HG02678 (cell line): ENCODE data around the gene TSSK6.

Source experiments
- ATAC-seq: cut with Tn5 transposase; IDR thresholded peaks from one replicate; pipeline ENCODE4 v1.9.1; 2021; ENCODE audit warnings: mild to moderate bottlenecking, moderate library complexity; ENCODE audit not compliant: unreplicated experiment

TSSK6 gene

DNA sequence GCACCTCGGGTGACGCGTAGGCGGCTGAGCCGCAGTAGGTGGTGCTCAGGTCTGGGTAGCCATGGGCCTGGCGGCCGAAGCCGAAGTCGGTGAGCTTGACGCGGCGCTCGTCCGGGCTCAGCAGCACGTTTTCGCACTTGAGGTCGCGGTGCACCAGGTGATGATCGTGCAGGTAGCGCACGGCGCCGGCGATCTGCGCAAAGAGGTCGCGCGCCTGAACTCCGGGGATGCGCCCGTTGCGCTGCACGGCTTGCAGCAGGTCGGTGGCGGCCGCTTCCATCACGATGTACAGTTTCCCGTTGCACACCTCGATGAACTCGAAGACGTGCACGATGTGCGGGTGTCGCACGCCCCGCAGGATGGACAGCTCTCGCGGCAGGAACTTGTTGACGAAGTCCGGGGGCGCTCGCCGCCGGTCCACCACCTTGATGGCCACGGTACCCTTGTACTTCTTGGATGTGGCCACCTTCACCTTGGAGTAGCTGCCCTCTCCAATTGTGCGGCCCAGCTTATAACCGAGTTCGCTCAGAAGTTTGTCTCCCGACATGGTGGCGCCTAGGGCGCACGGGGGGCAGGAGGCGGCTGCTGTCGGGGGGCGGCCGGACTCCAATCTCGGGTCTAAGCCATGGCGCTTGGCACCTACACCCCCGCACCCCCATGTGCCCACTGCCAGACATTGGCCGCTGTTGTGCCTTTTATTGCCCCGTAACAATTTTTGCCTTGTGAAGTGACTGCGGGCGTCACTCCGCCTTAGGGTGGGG, at the start of gene TSSK6:
TSSK6 (minus strand) TSS at position 668 of the 761 bp plus-strand sequence; CDS start at position 547, 121 bp downstream.
- ATAC-seq = no peak

DNA sequence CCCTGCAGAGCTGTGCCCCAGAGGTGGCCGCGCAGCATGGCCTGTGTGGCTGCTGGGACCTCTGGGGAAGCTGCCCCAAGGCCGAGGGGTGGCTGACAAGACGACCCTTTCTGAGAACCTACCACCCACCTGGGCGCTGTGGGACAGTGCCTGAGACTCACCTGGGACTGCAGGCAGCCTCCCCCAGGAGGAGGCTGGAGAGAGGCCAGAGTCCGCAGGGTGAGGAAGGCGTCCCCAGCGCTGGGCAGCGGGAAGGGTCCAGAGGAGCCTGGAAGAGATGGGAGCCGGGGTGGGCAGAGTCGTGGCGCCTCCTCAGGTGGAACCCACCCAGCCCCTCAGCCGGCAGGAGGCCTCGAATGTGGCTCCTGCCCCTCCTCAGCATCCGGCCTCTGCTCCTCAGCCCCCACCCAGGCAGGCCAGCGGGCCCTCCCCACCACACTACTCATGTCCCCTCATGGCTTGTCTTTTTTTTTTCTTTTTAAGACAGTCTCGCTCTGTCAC, 48.0 kb upstream of the TSSK6 start:
- no peak for ATAC-seq

GRCh38 chr19:19562665-19563347, 47.5 kb upstream of the TSSK6 start:
- no peak for ATAC-seq

DNA sequence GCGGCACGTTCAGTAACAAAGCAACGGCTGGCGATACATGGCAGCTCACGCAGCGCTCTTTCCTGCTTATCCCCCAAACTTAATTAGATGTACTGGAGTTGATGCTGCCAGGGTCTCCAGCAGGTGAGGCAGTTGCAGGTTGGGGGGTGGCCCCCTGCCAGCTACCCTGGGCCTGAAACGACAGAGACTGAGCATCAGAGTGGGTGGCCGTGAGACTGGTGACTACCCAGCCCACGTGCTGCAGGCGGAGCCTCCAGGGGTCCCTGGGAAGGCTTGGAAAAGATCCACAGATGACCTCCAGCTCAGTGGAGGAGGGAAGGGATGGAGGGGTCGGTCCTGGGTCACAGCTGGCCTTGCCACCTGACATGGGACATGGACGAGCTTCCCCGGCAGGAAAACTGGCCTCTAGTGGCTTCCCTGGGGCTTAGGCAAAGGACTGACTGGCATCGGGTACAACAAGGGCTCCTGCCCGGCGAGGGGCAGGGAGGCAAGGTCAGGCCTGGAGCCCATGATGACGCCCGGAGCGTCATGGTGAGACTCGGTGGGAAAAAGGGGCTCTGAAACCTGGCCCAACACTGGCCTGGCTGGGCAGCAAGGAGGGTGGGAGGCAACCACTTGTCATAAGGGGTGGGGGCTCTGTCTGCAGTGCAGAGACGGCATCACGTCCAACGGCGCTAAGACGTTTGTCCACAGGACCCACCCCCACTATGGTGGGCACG, 46.8 kb upstream of the TSSK6 start:
- ATAC-seq = no peak

DNA sequence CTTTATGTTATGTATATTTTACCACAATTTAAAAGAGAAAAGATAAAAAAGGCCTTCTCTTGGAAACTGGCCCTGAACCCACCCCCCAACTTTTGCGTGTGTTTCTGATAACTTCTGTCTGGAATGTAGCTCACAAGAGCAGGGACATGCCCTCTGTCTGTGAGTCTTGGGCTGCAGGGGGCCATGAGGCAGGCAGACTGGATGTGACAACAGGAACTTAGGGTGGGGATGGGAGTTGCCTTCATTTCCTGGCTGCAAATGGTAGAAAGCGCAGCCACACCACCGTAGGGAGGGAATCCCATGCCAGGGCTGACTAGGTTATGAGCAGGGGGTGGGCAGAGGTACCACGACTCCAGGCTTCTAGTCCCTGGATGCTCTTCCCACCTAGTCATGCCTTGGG, 44.6 kb upstream of the TSSK6 start:
- ATAC-seq = no peak

- no peak for ATAC-seq
Measured at GRCh38 chr19:19558636-19559035, 43.3 kb upstream of the TSSK6 start.

DNA sequence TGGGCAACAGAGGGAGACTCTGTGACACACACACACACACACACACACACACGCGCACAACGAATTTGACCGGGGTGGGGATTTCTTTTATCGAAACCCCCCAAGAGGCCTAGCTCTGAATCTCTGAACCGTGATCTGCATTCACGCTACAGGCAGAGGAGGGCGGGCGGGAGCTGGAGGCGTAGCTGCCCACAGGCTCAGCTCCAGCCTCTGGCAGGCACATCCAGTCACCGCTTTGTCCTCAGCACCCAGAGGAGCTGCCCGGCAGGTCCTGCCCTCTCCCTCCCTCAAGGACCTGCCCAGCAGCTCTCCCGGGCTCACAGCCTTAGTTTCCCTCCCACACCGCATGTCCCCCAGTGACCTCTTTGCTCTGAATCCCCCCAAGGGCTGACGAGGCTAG, 42.7 kb upstream of the TSSK6 start:
- no peak for ATAC-seq

GRCh38 chr19:19554074-19555023, 39.0 kb upstream of the TSSK6 start:
- ATAC-seq = no peak

GRCh38 chr19:19553670-19554069, 38.3 kb upstream of the TSSK6 start:
- ATAC-seq = no peak

DNA sequence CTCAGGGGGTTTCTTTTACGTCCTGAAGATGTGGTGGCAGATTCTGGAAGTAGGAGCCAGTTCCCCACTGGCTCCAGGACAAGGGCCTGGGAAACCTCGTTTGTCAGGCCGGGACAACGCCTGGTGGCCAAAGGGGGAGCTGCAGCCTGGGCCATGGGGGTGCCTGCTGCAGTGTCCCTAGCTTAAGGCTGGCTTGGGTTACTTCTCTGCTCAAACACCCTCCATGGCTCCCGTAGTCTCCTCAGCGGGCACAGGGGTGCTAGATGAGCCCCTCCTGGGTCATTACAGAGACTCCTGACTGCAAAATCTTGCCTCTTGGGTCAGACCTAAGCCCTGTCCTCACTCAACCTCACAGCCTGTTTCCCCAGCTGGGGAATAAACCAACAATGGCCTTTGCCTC, 37.5 kb upstream of the TSSK6 start:
- no peak for ATAC-seq

DNA sequence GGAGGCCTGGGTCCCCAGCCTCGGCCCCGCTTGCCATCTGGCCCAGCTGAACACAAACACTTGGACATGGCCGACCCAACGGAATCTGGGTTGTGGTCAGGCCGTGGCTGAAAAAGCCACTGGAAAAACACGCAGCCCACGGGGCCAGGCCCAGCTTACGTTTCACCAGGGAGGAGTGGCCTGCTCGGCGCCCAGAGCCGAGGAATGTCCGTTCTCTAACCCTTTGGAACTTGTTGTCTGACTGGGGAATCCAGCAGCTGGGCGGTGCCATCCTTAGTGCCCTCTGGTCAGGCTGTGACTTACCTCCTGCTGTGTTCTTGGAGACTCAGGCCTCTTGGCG, 36.5 kb upstream of the TSSK6 start:
- ATAC-seq = no peak

DNA sequence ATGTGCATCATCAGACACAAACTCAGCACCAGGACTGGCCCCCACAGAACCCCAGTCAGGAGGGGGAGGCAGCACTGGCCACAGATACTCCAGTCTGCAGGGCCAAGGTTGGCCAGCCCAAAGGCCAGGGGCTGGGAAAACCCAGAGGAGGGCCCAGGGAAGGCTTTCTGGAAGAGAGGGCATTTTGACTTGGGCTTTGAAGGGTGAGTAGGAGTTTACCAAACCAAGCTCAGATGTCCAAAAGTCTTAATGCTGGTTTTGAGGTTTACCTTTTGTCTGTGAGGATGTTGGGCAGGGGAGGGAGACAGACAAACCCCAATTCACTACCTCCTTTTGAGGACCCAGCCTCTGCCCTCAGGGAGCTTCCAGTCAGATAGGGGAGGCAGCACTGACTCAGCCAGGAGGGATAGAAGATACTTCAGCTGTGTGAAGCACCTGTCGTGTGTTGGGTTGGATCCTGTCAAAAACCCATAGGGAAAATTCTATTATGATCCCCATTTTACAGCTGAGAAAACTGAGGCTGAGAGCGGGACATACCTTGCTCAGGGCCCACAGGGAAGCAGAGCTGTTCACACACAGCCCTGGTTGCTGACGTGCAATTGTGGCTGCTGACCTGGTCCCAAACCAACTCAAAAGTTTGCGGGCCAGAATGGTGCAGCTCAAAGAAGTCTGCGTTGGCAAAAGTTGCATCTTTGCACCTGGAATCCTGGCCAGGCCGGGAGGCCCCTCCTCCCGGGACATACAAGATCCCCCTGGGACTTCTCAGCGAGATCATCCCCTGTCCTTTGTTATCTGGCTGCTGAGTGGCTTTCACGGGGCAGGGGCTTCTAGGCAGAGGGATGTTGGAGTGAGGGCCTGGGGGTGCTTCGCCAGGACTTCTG, 35.9 kb upstream of the TSSK6 start:
- ATAC-seq = no peak

DNA sequence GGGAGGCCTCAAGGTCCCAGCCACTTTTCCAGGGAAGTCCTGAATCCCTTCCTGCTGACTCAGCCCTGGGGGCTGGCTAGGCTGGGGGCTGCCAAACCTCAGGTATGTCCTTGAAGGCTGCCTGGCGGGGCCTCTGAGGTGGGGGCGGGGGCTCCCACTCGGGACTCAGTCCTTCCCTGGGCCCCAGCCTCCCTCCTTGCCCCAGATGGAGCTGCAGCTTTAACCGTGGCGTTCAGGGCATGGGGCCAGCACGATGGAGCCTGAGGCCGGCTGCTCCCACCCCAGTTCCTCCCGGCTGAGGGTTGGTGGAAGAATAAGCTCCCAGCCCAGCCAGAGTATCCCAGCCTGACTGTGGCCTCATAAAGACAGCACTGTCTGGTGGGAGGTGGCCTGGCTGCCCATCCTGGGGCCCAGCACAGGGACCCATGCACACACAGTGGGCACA, 35.2 kb upstream of the TSSK6 start:
- ATAC-seq = no peak

- no peak for ATAC-seq
Measured at GRCh38 chr19:19549804-19550464, 34.6 kb upstream of the TSSK6 start.

DNA sequence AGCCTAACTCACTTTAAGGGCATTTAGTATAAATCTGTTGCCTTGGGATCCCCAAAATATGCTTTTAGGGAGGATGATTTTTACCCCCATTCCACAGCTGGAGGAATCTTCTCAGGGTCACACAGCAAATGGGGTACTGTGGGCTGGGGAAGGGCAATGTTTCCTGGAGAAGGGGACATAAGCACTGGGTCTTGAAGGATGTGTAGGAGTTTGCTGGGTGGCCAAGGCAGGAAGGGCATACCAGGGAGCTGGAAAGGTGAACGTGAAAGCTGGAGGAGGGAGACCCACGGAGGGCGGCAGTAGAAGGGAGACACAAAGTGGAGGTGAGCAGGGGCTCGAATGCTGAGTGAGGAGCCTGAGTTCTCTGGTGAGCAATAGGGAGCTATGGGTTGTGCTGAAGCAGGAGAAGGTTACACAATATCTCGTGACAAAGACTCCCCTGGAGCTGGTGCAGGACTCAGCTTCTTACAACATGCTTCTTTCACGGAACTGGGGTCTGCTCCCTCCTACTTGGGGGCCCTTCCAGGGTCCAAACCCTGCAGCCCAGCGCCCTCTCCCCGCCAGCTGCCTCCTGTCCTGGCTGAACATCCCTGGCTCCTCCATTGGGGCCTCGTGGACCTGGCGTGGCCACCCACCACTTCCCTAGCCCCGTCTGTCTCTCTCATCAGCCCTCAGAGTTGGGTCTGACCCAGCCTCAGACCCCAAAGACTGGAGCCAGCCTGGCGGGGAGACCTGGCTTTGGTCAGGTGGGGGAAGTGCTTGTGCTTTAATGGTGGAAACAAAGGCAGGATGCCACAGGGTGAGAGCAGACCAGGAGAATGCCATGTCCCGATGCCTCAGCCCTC, 33.8 kb upstream of the TSSK6 start:
- no peak for ATAC-seq

DNA sequence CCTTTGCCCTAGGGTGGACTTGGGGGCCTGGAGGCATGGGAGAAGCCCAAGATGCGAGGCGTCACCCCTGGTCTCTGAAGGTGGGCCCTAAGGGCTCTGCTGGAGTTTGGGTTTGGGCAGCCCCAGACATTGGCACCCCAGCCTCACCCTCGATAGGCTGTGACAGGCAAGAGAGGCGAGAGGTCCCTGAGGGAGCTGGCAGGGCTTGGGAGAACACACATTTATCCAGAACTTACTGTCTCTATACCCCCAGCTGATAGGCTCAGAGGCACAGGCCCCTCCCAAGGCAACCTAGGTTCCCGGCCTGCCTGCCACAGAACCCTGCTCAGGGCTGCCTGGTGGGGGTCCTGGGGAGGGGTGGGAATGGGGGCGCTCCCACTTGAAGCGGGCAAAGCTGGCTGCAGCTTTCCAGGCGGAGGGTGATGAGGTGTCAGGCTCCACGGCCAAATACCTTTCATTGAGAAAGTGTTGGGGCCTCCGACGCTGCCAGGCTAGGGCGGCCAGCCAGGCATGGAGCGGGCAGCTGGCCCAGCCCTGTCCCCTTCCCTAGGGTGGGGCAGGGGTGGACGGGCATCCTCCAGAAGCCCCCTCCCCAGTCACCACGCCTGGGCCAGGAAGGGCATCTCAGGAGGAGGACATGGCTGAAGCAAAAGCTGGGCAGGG, 32.5 kb upstream of the TSSK6 start:
- ATAC-seq = no peak

GRCh38 chr19:19546751-19547162, 31.4 kb upstream of the TSSK6 start:
- no peak for ATAC-seq

DNA sequence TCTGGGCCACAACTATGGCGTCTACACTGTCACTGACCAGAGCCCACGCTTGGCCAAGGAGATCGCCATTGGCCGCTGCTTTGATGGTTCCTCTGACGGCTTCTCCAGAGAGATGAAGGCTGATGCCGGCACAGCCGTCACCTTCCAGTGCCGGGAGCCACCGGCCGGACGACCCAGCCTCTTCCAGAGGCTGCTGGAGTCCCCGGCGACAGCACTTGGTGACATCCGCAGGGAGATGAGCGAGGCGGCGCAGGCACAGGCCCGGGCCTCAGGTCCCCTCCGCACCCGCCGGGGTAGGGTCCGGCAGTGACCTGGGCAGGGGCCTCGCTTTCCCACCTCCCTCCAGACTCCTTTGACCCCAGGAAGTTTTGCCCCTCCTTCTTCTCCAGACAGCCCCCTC, 30.4 kb upstream of the TSSK6 start:
- ATAC-seq = no peak
